OCI-LY1 (cell line): ENCODE measurements around the gene ENG.

Experiments used
- H2AFZ ChIP-seq: fragments of 200-600 bp; sonication (generic), shearing (Covaris generic); 2 replicates; pipeline ENCODE4 v1.6.0; 2014; ENCODE audit warnings: antibody characterized with exemption, mild to moderate bottlenecking, low read length
- H3F3A ChIP-seq: fragments of 200-600 bp; sonication (generic), shearing (Covaris generic); 2 replicates; pipeline ENCODE4 v1.6.0; 2014; ENCODE audit warnings: mild to moderate bottlenecking, antibody characterized with exemption, low read length, moderate library complexity; ENCODE audit not compliant: insufficient read depth
- H3K27ac ChIP-seq: fragments of 200-600 bp; sonication (generic); 2 replicates; pipeline ENCODE4 v1.5.1; 2014; ENCODE audit warnings: low read length, mixed run types, mild to moderate bottlenecking, low read depth; ENCODE audit not compliant: poor library complexity, severe bottlenecking
- H3K27me3 ChIP-seq: fragments of 200-600 bp; sonication (generic); 2 replicates; pipeline ENCODE4 v1.6.0; 2014; ENCODE audit warnings: antibody characterized with exemption, mild to moderate bottlenecking, low read length, moderate library complexity; ENCODE audit not compliant: insufficient read depth
- H3K36me3 ChIP-seq: fragments of 200-600 bp; sonication (generic); 2 replicates; pipeline ENCODE4 v1.6.1; 2014; ENCODE audit warnings: mild to moderate bottlenecking, antibody characterized with exemption, low read length, moderate library complexity, mixed read lengths; ENCODE audit not compliant: insufficient read depth
- H3K4me1 ChIP-seq: fragments of 200-600 bp; sonication (generic); 2 replicates; pipeline ENCODE4 v1.5.1; 2014; ENCODE audit warnings: mild to moderate bottlenecking, low read length, moderate library complexity; ENCODE audit not compliant: insufficient read depth, severe bottlenecking
- H3K4me2 ChIP-seq: fragments of 200-600 bp; sonication (generic), shearing (Covaris generic); 2 replicates; pipeline ENCODE4 v1.6.1; 2014; ENCODE audit warnings: low read length
- H3K4me3 ChIP-seq: fragments of 200-600 bp; sonication (generic); 2 replicates; pipeline ENCODE4 v1.5.1; 2014; ENCODE audit warnings: low read length, low read depth, mild to moderate bottlenecking, mixed read lengths; ENCODE audit not compliant: poor library complexity, severe bottlenecking
- H3K79me2 ChIP-seq: fragments of 200-600 bp; shearing (Covaris generic); 2 replicates; pipeline ENCODE4 v1.6.1; 2016; ENCODE audit warnings: mixed run types, low read length, mixed read lengths; ENCODE audit not compliant: insufficient read depth
- H3K9ac ChIP-seq: fragments of 200-600 bp; sonication (generic), shearing (Covaris generic); 2 replicates; pipeline ENCODE4 v1.6.1; 2014; ENCODE audit warnings: mild to moderate bottlenecking, low read length, mixed read lengths
- H3K9me2 ChIP-seq: fragments of 200-600 bp; sonication (generic), shearing (Covaris generic); 2 replicates; pipeline ENCODE4 v1.6.1; 2014; ENCODE audit warnings: low read depth, mild to moderate bottlenecking, low read length, mixed read lengths
- H3K9me3 ChIP-seq: fragments of 200-600 bp; shearing (Covaris generic); 2 replicates; pipeline ENCODE4 v1.6.1; 2014; ENCODE audit warnings: low read length, mixed read lengths
- H4K20me1 ChIP-seq: fragments of 200-600 bp; sonication (generic), shearing (Covaris generic); 2 replicates; pipeline ENCODE4 v1.6.0; 2016; ENCODE audit warnings: mild to moderate bottlenecking, low read length; ENCODE audit not compliant: insufficient read depth
- CTCF ChIP-seq: fragments of 200-600 bp; sonication (generic), shearing (Covaris generic); IDR thresholded peaks from 2 replicates; pipeline ENCODE4 v1.5.1; 2017; ENCODE audit warnings: mild to moderate bottlenecking, antibody characterized with exemption, low read length, moderate library complexity, mixed read lengths
- EZH2 ChIP-seq: fragments of 200-600 bp; sonication (generic), shearing (Covaris generic); IDR thresholded peaks from 2 replicates; pipeline ENCODE4 v1.8.0; 2017; ENCODE audit warnings: borderline replicate concordance, mixed run types, mild to moderate bottlenecking, antibody characterized with exemption, low read length, moderate library complexity, mixed read lengths

ENG gene

GRCh38 chr9:127810378-127811187 is 43.9 kb downstream of the ENG start:
- Histone ChIP-seq H3K4me1 (no peaks in the 10 kb centered on the region), H3F3A (no peaks in the 10 kb centered on the region), H3K4me3 (no peak overlapping the region), H4K20me1 (no peaks in the 10 kb centered on the region), H3K9ac (no peak overlapping the region), H3K79me2 (no peaks in the 10 kb centered on the region), H2AFZ (no peak overlapping the region), H3K27me3 (no peaks in the 10 kb centered on the region), H3K9me2 (no peaks in the 10 kb centered on the region), H3K9me3 (no peaks in the 10 kb centered on the region), H3K36me3 (peaks cover 71% of the 10 kb centered on the region), H3K27ac (no peak overlapping the region), H3K4me2 (no peak overlapping the region)
- TF ChIP-seq CTCF = no peak
- TF ChIP-seq EZH2 = no peak

DNA sequence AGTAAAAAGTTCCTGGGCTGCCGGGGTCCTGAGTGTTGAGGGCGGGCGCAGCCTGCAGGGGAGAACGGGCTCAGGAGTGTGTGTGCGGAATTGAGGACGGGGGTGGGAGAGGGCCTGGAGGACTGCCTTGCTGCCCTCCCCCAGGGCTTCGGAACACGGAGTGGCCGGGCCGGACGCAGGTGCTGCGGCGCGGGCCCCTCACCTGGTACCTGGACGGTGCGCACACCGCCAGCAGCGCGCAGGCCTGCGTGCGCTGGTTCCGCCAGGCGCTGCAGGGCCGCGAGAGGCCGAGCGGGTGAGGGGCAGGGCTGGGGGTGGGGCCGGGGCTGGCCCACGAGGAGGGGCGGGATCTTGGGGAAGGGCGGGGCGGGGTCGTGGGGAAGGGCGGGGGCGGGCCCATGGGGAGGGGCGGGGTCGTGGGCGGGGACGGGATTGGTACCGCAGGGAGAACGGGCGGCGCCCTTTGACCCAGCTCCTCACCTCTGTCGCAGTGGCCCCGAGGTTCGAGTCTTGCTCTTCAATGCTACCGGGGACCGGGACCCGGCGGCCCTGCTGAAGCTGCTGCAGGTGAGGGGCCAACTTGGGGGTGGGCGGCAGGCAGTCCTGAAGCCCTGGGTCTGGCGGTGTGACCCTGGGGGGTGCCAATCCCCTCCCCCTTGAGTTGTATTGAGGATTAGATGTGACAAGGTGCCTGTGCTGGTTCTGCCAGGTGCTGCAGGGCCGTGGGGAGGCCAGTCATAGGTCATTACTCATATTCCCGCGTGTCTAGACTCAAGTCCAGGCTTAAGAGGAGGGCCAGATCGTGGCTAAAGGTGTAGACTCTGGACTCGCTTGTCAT is 44.7 kb downstream of the ENG start:
- no peak overlapping the region for H3K4me2 ChIP-seq
- no peaks in the 10 kb centered on the region for H4K20me1 ChIP-seq
- no peak overlapping the region for H3K27ac ChIP-seq
- no peaks in the 10 kb centered on the region for H3K9me3 ChIP-seq
- H3K27me3 ChIP-seq = no peaks in the 10 kb centered on the region
- no peak overlapping the region for H3K4me3 ChIP-seq
- H3K9ac ChIP-seq = no peak overlapping the region
- H3K79me2 ChIP-seq = no peaks in the 10 kb centered on the region
- no peak overlapping the region for H2AFZ ChIP-seq
- H3F3A ChIP-seq = no peaks in the 10 kb centered on the region
- no peak for TF ChIP-seq EZH2
- TF ChIP-seq CTCF = no peak
- H3K9me2 ChIP-seq = no peaks in the 10 kb centered on the region
- H3K4me1 ChIP-seq = no peaks in the 10 kb centered on the region
- H3K36me3 ChIP-seq = peaks cover 71% of the 10 kb centered on the region

DNA sequence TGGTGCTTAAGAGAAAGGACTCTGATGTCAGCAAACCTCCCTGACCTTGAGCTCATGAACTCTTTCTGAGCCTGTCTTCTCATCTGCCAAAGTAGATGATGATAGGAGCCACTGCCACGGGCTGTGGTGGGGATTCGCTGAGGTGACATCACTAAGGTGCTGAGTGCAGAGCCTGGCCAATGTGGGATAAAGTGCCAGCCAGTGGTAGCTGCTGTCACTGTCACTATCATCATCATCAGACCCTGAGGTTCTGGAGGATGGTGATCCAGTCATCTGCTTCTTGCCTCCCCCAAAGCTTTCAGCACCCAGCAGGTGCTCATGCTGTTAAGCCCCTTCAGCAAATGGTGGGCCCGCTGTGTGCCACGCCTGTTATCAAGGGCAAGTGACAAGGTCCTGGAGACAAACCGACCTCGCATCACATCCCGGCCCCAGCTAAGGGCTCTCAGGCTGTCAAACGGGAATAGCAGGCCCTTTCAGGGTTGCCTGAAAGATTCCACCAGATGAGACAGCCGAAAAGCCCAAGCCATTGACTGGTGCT is 45.4 kb downstream of the ENG start:
- TF ChIP-seq CTCF (no peak), EZH2 (no peak)
- no peaks in the 10 kb centered on the region for H3K9me2 ChIP-seq
- H3K4me2 ChIP-seq = no peak overlapping the region
- peaks cover 4% of the 10 kb centered on the region for H3K4me1 ChIP-seq
- no peaks in the 10 kb centered on the region for H3K79me2 ChIP-seq
- H3K36me3 ChIP-seq = peaks cover 71% of the 10 kb centered on the region
- H3K4me3 ChIP-seq = no peak overlapping the region
- no peak overlapping the region for H2AFZ ChIP-seq
- H3K9ac ChIP-seq = no peak overlapping the region
- no peaks in the 10 kb centered on the region for H4K20me1 ChIP-seq
- H3K9me3 ChIP-seq = no peaks in the 10 kb centered on the region
- no peaks in the 10 kb centered on the region for H3F3A ChIP-seq
- peak overlapping the region; percentile 40 for H3K27ac ChIP-seq
- no peaks in the 10 kb centered on the region for H3K27me3 ChIP-seq
